Kidney glomerular epithelial cell (primary cell): ENCODE results near the gene RSPH6A.

ENCODE experiments used
- DNase-seq: peaks from one replicate; lab custom pipeline; 2025; lab: John Stamatoyannopoulos, UW

Gene RSPH6A

DNA sequence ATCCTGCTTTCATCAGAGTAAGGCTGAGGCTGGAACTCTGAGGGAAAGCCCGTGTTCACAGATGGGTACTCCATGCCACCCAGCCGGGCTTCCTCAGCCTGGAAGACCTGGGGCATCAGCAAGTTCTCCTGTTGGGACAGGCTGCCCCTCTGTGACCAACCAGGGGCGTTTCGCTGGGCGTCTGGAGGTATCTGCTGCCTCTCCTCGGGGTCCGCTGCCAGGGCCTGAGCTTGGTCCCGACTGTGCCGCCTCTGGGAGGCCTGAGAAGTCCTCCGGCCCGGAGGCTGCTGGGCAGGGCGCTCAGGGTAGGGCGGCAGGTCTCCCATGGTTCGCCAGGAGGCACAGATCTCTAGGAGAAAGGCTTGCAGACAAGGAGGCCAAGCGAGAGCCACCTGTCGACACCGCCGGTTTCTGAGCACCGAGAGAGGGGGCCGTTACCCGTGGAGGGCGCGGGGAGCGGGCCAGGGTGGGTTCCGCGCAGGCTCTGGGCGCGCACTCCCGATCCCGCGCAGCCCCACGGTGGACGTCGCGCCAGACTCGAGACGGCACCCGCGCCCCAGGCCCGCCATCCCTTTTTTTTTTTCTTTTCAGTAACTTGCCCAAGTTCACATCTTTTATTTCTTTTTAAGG lies at the start of gene RSPH6A:
Gene RSPH6A (minus strand): TSS at position 458 of the 630 bp plus-strand sequence. CDS start 132 bp downstream, at position 326.
- DNase-seq = no peak

- no peak for DNase-seq
Measured at GRCh38 chr19:45864629-45865082, 49.5 kb upstream of the RSPH6A start.

GRCh38 chr19:45863840-45864628 lies 48.9 kb upstream of the RSPH6A start, which contains the start of gene FOXA3:
FOXA3 (plus strand) TSS chr19:45864326; CDS start chr19:45864457, 131 bp downstream.
- DNase-seq = peak; percentile 30

DNA sequence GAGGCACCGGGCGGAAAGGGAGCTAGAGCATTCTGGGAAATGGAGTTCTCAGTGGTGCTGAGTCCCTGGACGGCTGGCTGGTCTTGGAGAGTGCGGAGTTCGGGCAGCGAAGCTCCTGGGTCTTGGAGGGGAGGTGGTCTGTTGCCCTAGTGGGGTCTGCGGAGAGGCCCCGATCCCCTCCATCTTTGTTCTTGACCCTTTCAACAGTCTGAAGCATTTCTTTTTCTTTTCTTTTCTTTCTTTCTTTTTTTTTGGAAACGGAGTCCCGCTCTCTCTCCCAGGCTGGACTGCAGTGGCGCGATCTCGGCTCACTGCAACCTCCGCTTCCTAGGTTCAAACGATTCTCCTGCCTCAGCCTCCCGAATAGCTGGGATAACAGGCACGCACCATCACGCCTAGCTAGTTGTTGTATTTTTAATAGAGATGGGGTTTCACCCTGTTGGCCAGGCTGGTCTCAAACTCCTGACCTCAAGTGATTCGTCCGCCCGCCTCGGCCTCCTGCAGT lies 48.3 kb upstream of the RSPH6A start:
- no peak for DNase-seq

GRCh38 chr19:45862564-45863334 lies 47.6 kb upstream of the RSPH6A start, which contains the start of gene SYMPK:
SYMPK (minus strand) TSS chr19:45863147; CDS start chr19:45854495, 8,652 bp downstream.
- peak; percentile 97 for DNase-seq

- DNase-seq = no peak
Measured at GRCh38 chr19:45862271-45862563, 47.1 kb upstream of the RSPH6A start.

DNA sequence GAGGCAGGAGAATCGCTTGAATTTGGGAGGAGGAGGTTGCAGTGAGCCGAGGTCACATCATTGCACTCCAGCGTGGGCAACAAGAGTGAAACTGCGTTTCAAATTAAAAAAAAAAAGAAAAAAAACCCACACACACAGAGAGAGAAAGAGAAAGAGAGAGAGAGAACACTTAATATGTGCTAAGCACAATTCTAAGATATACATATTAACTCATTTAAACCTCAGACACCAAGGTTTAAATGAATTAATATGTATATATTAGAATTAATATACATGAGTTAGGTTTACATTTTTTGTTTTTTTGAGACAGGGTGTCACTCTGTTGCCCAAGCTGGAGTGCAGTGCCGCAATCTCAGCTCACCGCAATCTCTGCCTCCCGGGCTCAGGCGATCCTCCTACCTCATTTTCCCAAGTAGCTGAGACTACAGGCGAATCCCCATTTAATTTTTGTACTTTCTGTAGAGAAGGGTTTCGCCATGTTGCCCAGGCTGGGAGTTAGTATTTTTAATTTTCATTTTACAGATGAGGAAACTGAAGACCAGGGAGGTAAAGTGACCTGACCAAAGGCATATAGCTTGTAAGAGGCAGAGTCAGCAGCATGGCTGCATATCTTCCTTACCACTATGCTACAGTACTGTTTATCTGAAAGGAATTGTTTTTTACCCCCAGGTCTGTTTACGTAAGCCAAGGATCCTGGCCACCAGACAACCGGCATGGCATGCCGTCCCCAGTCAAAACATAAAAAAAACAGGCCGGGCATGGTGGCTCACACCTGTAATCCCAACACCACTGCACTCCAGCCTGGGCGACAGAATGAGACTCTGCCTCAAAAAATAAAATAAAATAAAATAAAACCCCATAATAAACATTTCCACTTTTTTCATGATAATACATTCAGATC lies 45.5 kb upstream of the RSPH6A start:
- no peak for DNase-seq

DNA sequence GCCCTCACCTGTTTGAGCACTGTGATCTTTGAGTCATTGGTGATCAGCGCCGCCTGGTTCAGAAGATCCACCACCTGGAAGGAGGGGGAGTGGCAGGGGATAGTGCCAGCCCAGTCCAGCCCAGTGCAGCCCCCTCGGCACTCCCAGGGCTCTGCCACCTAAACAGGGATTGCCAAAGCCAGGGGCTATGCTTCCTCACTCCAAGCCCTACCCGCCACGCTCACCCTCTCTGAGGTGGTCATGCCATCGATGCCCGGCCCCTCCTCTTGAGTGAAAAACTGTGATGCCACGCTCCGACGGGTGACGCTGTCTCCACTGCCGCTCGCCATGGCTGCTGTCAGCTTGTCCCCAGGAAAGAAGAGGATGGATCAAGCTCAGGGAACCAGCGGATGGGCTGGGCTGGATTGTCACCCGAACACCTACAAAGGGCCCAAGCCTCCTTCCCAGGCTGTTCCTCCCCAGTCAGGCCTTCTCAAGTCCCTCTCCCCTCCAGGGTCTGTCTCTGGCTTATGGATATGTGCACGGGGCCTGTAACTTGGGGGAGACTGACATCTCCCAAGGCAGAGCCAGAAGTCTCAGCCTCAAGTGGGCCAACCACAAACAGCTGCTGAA lies 39.2 kb upstream of the RSPH6A start:
- no peak for DNase-seq

- DNase-seq = no peak
Measured at GRCh38 chr19:45852983-45853382, 37.9 kb upstream of the RSPH6A start.

- DNase-seq = no peak
Measured at GRCh38 chr19:45852145-45852750, 37.1 kb upstream of the RSPH6A start.

GRCh38 chr19:45848922-45849321 lies 33.8 kb upstream of the RSPH6A start:
- DNase-seq = no peak

DNA sequence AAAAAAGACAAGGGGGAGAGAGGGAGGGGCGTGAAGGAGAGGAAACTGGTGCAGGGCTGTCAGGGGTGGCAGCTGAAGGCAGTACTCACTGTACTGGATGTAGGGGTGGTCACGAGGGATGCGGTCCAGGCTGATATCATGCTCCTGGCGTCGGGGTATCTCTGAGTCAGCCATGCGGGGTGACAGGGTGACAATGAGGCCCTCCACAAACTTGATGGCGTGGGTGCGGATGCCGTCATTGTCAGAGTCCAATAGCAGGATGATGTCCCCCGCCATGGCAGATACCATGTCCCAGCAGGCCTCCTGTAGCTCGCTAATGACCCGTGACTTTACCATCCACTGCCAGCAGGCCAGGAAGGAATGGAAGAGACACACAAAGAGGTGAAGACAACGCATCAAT lies 32.6 kb upstream of the RSPH6A start:
- DNase-seq = no peak

- DNase-seq = no peak
Measured at GRCh38 chr19:45842198-45842597, 27.1 kb upstream of the RSPH6A start.

GRCh38 chr19:45834970-45835369 lies 19.9 kb upstream of the RSPH6A start:
- no peak for DNase-seq

- no peak for DNase-seq
Measured at GRCh38 chr19:45828945-45829344, 13.8 kb upstream of the RSPH6A start.

DNA sequence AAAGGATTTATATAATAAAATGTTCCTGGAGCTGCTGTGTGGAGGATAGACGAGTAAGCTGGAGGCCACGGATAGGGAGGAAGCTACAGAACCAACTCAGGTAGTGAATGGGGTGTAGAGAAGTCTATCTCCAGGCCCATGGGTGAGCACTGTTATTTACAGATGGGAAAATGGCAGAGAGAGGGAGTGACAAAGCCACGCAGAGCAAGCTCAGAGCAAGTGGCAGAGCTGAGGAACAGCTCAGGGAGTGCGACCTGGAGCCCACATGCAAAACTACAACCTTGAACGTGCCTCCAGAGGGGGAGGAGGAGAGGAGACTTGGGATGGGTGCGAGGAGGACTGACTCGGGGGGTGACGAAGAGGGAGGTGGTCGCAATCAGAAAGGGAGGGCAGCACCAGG lies 13.4 kb upstream of the RSPH6A start:
- no peak for DNase-seq

DNA sequence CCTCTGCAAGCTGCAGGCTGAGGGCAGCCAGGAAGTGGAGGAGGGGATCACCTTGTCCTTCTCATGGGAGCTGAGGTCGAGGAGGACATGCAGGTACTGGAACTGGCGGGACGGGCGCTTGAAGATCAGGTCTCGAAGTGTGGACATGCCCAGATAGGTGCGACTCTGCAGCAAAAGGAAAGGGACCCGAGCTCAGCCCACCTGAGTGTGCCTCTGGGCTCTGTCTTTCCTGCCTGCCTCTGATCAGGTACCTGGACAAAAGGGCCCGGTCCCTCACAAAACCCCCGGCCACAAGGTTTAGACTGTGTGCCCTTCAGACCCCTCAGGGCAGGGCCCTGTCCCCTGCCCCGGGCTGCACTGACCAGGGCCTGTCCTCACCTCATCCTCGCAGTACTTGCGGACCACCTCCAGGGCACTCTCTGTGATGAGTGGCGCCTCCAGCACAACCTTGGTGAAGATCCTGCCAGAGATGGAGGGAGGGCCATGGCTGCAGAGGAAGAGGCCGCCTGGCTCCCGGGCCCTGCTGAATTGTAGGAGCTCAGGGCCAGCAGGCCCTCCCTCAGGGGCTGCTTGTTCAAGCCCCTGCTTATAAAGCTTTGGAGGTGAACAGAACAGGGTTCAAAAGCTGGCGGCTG lies 12.5 kb upstream of the RSPH6A start:
- DNase-seq = no peak

GRCh38 chr19:45826934-45827333 lies 11.8 kb upstream of the RSPH6A start:
- DNase-seq = no peak

- DNase-seq = no peak
Measured at GRCh38 chr19:45825917-45826893, 11.1 kb upstream of the RSPH6A start.
